Umbilical cord (tissue), 2 donors: Measurements from ENCODE around the gene TNS2. TPM values are rescaled to one million over a fixed set of nuclear protein-coding genes. Genes with fewer than 3 reads are reported as not detected.
A peak's percentile ranks its signal among the peaks of the same experiment; 100 is the strongest.

ENCODE experiments used
- DNase-seq: peaks from one replicate; pipeline ENCODE4 v3.0.0-alpha.2; 2015; ENCODE audit warnings: low spot score
- total RNA-seq: library from RNA; depleted of rRNA; stranded (reverse); fragments of >200 nt; gene quantifications from one replicate; pipeline ENCODE4 v1.2.3, GENCODE V29; 2014; ENCODE audit warnings: low replicate concordance; ENCODE audit not compliant: insufficient read depth

Gene TNS2
- total RNA-seq, 1 donor from 2014 or later, result 39.7 TPM

DNA sequence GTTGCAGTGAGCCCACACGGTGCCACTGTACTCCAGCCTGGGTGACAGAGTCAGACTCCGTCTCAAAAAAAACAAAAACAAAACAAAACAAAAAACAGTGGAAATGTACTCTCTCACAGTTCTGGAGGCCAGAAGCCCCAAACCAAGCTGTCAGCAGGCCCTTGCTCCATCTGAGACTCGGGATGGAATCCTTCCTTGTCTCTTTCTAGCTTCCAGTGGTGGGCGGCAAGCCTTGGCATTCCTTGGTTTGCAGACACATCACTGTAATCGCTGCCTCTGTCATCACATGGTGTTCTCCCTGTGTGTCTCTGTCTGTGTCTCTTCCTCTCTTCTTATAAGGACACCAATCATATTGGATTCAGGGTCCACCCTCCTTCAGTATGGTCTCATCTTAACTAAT, 6.4 kb downstream of the TNS2 start:
- DNase-seq, result no peak

GRCh38 chr12:53056901-53057300, 7.0 kb downstream of the TNS2 start:
- no peak for DNase-seq

- DNase-seq, result no peak
These were observed 8.1 kb downstream of the TNS2 start for GRCh38 chr12:53057816-53058500.

- DNase-seq, result no peak
These were observed 9.0 kb downstream of the TNS2 start for GRCh38 chr12:53058674-53059433.

DNA sequence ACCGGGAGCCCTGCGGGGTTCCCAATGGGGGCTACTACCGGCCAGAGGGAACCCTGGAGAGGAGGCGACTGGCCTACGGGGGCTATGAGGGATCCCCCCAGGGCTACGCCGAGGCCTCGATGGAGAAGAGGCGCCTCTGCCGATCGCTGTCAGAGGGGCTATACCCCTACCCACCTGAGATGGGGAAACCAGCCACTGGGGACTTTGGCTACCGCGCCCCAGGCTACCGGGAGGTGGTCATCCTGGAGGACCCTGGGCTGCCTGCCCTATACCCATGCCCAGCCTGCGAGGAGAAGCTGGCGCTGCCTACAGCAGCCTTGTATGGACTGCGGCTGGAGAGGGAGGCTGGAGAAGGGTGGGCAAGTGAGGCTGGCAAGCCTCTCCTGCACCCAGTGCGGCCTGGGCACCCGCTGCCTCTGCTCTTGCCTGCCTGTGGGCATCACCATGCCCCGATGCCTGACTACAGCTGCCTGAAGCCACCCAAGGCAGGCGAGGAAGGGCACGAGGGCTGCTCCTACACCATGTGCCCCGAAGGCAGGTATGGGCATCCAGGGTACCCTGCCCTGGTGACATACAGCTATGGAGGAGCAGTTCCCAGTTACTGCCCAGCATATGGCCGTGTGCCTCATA, 9.7 kb downstream of the TNS2 start:
- no peak for DNase-seq

DNA sequence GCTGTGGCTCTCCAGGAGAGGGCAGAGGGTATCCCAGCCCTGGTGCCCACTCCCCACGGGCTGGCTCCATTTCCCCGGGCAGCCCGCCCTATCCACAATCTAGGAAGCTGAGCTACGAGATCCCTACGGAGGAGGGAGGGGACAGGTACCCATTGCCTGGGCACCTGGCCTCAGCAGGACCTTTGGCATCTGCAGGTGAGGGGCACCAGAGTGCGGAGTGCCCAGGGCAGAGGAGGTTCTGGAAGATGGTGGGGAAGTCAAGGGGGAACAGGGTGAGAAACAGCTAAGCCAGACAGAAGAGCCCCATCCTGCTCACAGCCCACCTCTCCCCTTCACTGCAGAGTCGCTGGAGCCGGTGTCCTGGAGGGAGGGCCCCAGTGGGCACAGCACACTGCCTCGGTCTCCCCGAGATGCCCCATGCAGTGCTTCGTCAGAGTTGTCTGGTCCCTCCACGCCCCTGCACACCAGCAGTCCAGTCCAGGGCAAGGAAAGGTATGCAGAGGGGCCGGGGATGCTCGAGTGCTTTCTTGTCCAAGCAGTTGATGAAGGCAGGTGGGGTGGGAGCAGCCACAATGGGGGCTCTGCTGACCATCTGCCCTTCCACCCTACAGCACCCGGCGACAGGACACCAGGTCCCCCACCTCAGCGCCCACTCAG, 10.3 kb downstream of the TNS2 start:
- DNase-seq, result no peak

DNA sequence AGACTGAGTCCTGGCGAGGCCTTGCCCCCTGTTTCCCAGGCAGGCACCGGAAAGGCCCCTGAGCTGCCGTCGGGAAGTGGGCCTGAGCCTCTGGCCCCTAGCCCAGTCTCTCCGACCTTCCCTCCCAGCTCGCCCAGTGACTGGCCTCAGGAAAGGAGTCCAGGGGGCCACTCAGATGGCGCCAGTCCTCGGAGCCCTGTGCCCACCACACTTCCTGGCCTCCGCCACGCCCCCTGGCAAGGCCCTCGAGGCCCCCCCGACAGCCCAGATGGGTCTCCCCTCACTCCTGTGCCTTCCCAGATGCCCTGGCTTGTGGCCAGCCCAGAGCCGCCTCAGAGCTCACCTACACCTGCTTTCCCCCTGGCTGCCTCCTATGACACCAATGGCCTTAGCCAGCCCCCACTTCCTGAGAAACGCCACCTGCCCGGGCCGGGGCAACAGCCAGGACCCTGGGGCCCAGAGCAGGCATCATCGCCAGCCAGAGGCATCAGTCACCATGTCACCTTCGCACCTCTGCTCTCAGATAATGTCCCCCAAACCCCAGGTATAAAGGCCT, 10.9 kb downstream of the TNS2 start:
- no peak for DNase-seq

GRCh38 chr12:53061404-53062010, 11.6 kb downstream of the TNS2 start:
- no peak for DNase-seq

GRCh38 chr12:53062011-53062961, 12.4 kb downstream of the TNS2 start:
- no peak for DNase-seq

DNA sequence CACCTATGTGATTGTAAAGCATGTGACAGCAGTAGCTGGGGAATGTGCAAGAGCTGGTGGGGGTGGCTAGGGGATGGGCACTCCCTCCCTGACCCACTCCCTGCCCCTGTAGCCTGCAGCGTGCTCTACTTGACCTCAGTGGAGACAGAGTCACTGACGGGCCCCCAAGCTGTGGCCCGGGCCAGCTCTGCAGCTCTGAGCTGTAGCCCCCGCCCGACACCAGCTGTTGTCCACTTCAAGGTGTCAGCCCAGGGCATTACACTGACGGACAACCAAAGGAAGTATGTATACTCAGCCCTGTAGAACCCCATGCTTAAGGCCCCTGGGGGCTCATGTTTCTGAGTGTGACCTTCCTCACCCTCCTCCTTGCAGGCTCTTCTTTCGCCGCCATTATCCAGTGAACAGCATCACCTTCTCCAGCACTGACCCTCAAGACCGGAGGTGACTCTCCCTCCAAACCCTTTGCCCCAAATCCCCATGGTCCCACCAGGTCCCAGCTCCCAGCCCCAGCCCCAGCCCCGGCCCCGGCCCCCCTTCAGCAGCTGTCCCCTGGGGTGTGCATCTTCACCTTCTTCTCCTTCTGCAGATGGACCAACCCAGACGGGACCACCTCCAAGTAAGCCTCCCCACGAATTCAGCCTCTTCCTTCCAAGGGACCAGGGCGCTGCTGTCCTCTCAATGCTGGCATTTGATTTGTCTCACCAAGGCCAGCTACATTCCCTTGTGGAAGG, 13.3 kb downstream of the TNS2 start:
- no peak for DNase-seq

GRCh38 chr12:53063708-53064612, 14.1 kb downstream of the TNS2 start:
- DNase-seq, result no peak

DNA sequence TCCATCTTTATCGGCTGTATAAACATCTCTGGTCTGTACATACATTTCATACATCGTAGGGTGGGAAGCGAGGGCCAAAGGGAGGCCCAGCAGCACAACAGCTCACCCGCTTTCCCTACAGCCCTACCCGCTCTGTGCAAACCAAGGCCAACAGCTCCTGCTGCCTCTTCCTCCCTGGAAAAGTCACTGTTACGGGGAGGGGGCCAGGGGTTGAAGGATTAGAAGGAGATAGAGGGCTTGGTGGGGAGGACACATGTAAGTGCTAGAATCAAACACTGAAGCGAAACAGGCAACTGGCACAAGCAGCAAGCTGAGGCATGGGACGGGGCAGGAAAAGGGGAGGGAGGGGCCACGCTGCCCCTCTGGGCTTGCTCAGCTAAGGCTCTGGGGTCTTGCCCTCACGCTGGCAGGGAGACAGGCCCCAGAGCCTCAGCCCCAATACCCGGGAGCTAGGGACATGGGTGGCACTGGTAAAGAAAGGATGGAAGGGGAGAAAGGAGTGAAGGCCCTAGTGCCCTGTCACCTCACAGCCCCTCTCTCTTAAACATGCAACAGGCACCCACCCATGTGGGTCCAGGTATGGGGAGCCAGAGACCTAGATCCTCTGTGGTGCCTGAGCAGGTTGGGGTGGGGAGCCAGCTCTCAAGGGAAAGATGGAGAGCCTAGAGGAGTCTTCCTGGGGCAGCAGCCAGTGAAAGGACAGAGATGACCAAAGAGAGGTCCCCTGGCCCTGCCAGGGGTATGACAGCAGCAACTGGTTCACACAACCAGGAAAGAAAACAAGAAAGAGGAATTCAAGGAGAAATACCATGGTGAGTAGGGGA, 15.0 kb downstream of the TNS2 start:
- no peak for DNase-seq

GRCh38 chr12:53065470-53065869, 15.6 kb downstream of the TNS2 start:
- DNase-seq, result no peak

GRCh38 chr12:53065975-53066931, 16.4 kb downstream of the TNS2 start:
- DNase-seq, result peak; percentile 81

GRCh38 chr12:53067074-53067992, 17.5 kb downstream of the TNS2 start:
- DNase-seq, result no peak
